Endothelial cell of umbilical vein (primary cell): ENCODE data around the gene PSAP. TPM values are rescaled to one million over a fixed set of nuclear protein-coding genes. Genes with fewer than 3 reads are reported as not detected.

Source experiments
- BruUV-seq: library from RNA; stranded (reverse); fragments of 400-500 nt; replicated peaks from 2 replicates; lab custom pipeline; 2021; lab: Mats Ljungman, UMichigan
- CTCF ChIA-PET: fragments of 300-600, 350-600 bp; sonication (Branson Sonifier 250); formaldehyde crosslinking; loops from one replicate; lab custom pipeline; 2021; ENCODE audit warnings: antibody characterized with exemption, inconsistent platforms; lab: Charles Lee
- POLR2A ChIA-PET: fragments of 300-600, 350-600 bp; sonication (Branson Sonifier 250); formaldehyde crosslinking; loops from one replicate; lab custom pipeline; 2021; ENCODE audit warnings: antibody characterized with exemption, inconsistent platforms; lab: Charles Lee
- DNase-seq: peaks from one replicate; pipeline ENCODE4 v3.0.0-alpha.2; 2011; ENCODE audit warnings: low read depth, low spot score
- FAIRE-seq: peaks from 2 replicates; lab custom pipeline; 2011; peaks lifted over from hg19 to GRCh38; lab: Jason Lieb, UNC
- H2AFZ ChIP-seq: 2 replicates; pipeline ENCODE4 v1.6.0; 2012; ENCODE audit warnings: low read depth, low read length, control low read depth, inconsistent platforms
- H3K27ac ChIP-seq: 2 replicates; pipeline ENCODE4 v1.5.1; 2011; ENCODE audit warnings: low read depth, mild to moderate bottlenecking, control low read depth, low read length, moderate library complexity; ENCODE audit not compliant: insufficient read depth
- H3K27me3 ChIP-seq, 2 experiments: 2 replicates each; pipeline versions ENCODE4 v1.6.0 to v1.6.1; 2011; ENCODE audit warnings: low read length in 2 of 2, mixed read lengths in 1 of 2; ENCODE audit not compliant: control insufficient read depth in 2 of 2, insufficient read depth in 2 of 2
- H3K36me3 ChIP-seq, 2 experiments: 2 replicates in 1 of 2; 3 replicates in 1 of 2; pipeline ENCODE4 v1.5.1; 2011; ENCODE audit warnings: low read length in 2 of 2, mild to moderate bottlenecking in 1 of 2, moderate library complexity in 1 of 2; ENCODE audit not compliant: control insufficient read depth in 2 of 2, insufficient read depth in 2 of 2; ENCODE audit errors: extremely low read depth in 1 of 2
- H3K4me1 ChIP-seq: 3 replicates; pipeline ENCODE4 v1.5.1; 2011; ENCODE audit warnings: mild to moderate bottlenecking, low read length; ENCODE audit not compliant: control insufficient read depth, insufficient read depth; ENCODE audit errors: extremely low read depth
- H3K4me2 ChIP-seq: 2 replicates; pipeline ENCODE4 v1.6.1; 2011; ENCODE audit warnings: low read length, control low read depth, mixed read lengths; ENCODE audit not compliant: insufficient read depth
- H3K4me3 ChIP-seq, 3 experiments: fragments of 200-600 bp in 1 of 3; sonication (generic), shearing (Covaris generic) in 1 of 3; replicated peaks in 1 of 3; 2 replicates each; pipeline ENCODE4 v1.5.1; 2011 to 2016; ENCODE audit warnings: control low read depth in 3 of 3, low read length in 3 of 3, mild to moderate bottlenecking in 2 of 3, inconsistent platforms in 1 of 3, low read depth in 1 of 3, moderate library complexity in 1 of 3; ENCODE audit not compliant: insufficient read depth in 1 of 3
- H3K79me2 ChIP-seq: 2 replicates; pipeline ENCODE4 v1.6.0; 2012; ENCODE audit warnings: low read length, inconsistent platforms; ENCODE audit not compliant: control insufficient read depth, insufficient read depth
- H3K9ac ChIP-seq: replicated peaks from 2 replicates; pipeline ENCODE3; 2011; ENCODE audit warnings: low read length, control low read depth; ENCODE audit not compliant: insufficient read depth; ENCODE audit errors: extremely low read depth
- H3K9me1 ChIP-seq: replicated peaks from 3 replicates; pipeline ENCODE4 v1.6.0; 2011; ENCODE audit warnings: mild to moderate bottlenecking, low read length; ENCODE audit not compliant: control insufficient read depth, insufficient read depth; ENCODE audit errors: extremely low read depth
- H3K9me3 ChIP-seq: replicated peaks from 2 replicates; pipeline ENCODE4 v1.5.1; 2012; ENCODE audit warnings: low read length, inconsistent platforms; ENCODE audit not compliant: control insufficient read depth, insufficient read depth
- H4K20me1 ChIP-seq: replicated peaks from 2 replicates; pipeline ENCODE3; 2011; ENCODE audit warnings: mild to moderate bottlenecking, low read length; ENCODE audit not compliant: control insufficient read depth, insufficient read depth; ENCODE audit errors: extremely low read depth
- EZH2 ChIP-seq: IDR thresholded peaks from 2 replicates; pipeline ENCODE4 v1.6.1; 2012; ENCODE audit warnings: borderline replicate concordance, low read depth, mild to moderate bottlenecking, moderate library complexity, low read length, inconsistent platforms; ENCODE audit not compliant: severe bottlenecking
- FOS ChIP-seq: IDR thresholded peaks from 2 replicates; pipeline ENCODE4 v1.6.1; 2011; ENCODE audit warnings: mild to moderate bottlenecking, low read length, moderate library complexity, borderline replicate concordance; ENCODE audit not compliant: insufficient read depth
- GATA2 ChIP-seq: IDR thresholded peaks from 2 replicates; pipeline ENCODE4 v1.7.0; 2011; ENCODE audit warnings: low read depth, mild to moderate bottlenecking, moderate library complexity, mixed read lengths, low read length; ENCODE audit not compliant: insufficient read length, insufficient read depth
- JUN ChIP-seq: IDR thresholded peaks from 2 replicates; pipeline ENCODE4 v1.6.1; 2011; ENCODE audit warnings: borderline replicate concordance, low read depth; ENCODE audit not compliant: insufficient read length, insufficient read depth
- MYC ChIP-seq: IDR thresholded peaks from one replicate; pipeline ENCODE4 v1.6.1; 2011; ENCODE audit warnings: mild to moderate bottlenecking, low read depth, low read length
- POLR2A ChIP-seq: IDR thresholded peaks from 2 replicates; pipeline ENCODE4 v1.6.1; 2012; ENCODE audit warnings: low read depth, mild to moderate bottlenecking, control low read depth, low read length
- POLR2AphosphoS5 ChIP-seq: IDR thresholded peaks from 2 replicates; pipeline ENCODE4 v1.6.1; 2012; ENCODE audit warnings: low read depth, mild to moderate bottlenecking, control low read depth, low read length, moderate library complexity; ENCODE audit not compliant: insufficient read depth
- dilution Hi-C: fragments of 300-500 bp; cut with MboI; formaldehyde crosslinking; loops from one replicate; pipeline ENCODE4 v1.15.0; 2019; ENCODE audit warnings: low sequenced_read_pairs; ENCODE audit not compliant: extremely low pct_ligation_motif_present
- intact Hi-C: fragments of 100-400 bp; cut with micrococcal nuclease; formaldehyde crosslinking; loops from one replicate; pipeline ENCODE4 v1.10.0; 2022
- polyA plus RNA-seq, 4 experiments: library from polyadenylated mRNA; depleted of rRNA in 3 of 4; stranded (reverse) in 3 of 4; unstranded in 1 of 4; fragments of >200 nt; gene quantifications; 2 replicates each; pipeline versions ENCODE4 v1.2.1 to v1.2.3, GENCODE V29; 2011 to 2012; ENCODE audit warnings: missing spikeins in 1 of 4
- total RNA-seq: library from RNA; stranded (reverse); gene quantifications from 2 replicates; pipeline ENCODE4 v1.2.3, GENCODE V29; 2021
- TF ChIP-seq, protein P1 (sequence below), 2 donors: IDR thresholded peaks; 1 replicate in 1 of 2; 2 replicates in 1 of 2; pipeline ENCODE4 v1.5.1; 2011; ENCODE audit warnings: low read length in 2 of 2, mild to moderate bottlenecking in 2 of 2, moderate library complexity in 2 of 2, control low read depth in 1 of 2, inconsistent platforms in 1 of 2, low read depth in 1 of 2; ENCODE audit not compliant: insufficient read depth in 1 of 2; ENCODE audit errors: extremely low read depth in 1 of 2
- TF ChIP-seq, protein P2 (sequence below): IDR thresholded peaks from 2 replicates; pipeline ENCODE4 v1.6.1; 2011; ENCODE audit not compliant: insufficient read depth, insufficient read length

The PSAP gene
- total and polyA plus RNA-seq, 2 donors (not counting 3 experiments of a cell fraction or from before 2014, with no cell fraction given) = 644 to 1,476 TPM

DNA sequence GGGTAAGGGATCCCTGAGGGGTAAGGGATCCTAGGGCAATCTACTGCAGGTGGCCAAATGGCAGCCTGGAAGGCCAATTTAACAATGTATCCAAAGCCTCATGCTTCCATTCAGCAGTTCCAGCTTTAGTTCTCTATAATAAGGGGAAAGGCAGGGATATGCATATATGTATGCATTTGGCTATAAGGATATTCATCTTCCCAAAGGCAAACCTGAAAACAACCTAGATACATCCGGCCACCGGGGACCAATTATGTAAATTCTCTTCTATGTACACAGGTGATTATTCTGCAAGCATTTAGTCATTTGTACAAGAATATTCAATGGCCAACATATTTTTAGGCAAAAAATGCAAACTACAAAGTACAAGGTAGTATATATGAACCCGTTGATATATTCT, 26.7 kb downstream of the PSAP start:
- Histone ChIP-seq H2AFZ (no peak overlapping the region), H3K9me3 (no peaks in the 10 kb centered on the region), H3K4me1 (no peaks in the 10 kb centered on the region), H3K79me2 (no peaks in the 10 kb centered on the region), H4K20me1 (no peaks in the 10 kb centered on the region), H3K4me2 (no peak overlapping the region), H3K4me3 (no peak overlapping the region), H3K27me3 (no peaks in the 10 kb centered on the region), H3K36me3 (peaks cover 41 to 63% of the 10 kb centered on the region in 2 experiments), H3K9ac (no peak overlapping the region), H3K9me1 (no peaks in the 10 kb centered on the region), H3K27ac (no peak overlapping the region)
- intact Hi-C loops = no loop called here
- dilution Hi-C loops = no loop called here
- TF ChIP-seq GATA2 (no peak), POLR2A (no peak), JUN (no peak), EZH2 (no peak), MYC (no peak), FOS (no peak), POLR2AphosphoS5 (no peak)
- TF ChIP-seq, protein P1, sequence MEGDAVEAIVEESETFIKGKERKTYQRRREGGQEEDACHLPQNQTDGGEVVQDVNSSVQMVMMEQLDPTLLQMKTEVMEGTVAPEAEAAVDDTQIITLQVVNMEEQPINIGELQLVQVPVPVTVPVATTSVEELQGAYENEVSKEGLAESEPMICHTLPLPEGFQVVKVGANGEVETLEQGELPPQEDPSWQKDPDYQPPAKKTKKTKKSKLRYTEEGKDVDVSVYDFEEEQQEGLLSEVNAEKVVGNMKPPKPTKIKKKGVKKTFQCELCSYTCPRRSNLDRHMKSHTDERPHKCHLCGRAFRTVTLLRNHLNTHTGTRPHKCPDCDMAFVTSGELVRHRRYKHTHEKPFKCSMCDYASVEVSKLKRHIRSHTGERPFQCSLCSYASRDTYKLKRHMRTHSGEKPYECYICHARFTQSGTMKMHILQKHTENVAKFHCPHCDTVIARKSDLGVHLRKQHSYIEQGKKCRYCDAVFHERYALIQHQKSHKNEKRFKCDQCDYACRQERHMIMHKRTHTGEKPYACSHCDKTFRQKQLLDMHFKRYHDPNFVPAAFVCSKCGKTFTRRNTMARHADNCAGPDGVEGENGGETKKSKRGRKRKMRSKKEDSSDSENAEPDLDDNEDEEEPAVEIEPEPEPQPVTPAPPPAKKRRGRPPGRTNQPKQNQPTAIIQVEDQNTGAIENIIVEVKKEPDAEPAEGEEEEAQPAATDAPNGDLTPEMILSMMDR (IDR thresholded peaks at IDR 0.05; ENCODE audit: extremely low read depth in 1 of 2, insufficient read depth in 1 of 2, low read depth in 1 of 2, low read length in 2 of 2) = no peak
- TF ChIP-seq, protein P2, sequence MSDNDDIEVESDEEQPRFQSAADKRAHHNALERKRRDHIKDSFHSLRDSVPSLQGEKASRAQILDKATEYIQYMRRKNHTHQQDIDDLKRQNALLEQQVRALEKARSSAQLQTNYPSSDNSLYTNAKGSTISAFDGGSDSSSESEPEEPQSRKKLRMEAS = no peak
- POLR2A ChIA-PET = no interaction called here
- DNase-seq = no peak
- no peak for FAIRE-seq
- no TSS peak for BruUV-seq
- CTCF ChIA-PET = interaction anchor here (1.1 to 7.1 kb wide), 2 partner anchors 72 to 224 kb away, joined by 3 to 48 read pairs; no protein-coding TSS in a partner anchor
